Stimulated activated CD4-positive, alpha-beta T cell treated with anti-CD3 and anti-CD28 coated beads, Interleukin-15, amount 100 ng/mL, for 24 hours (primary cell): ENCODE measurements around the gene DCUN1D1.

Experiments used
- DNase-seq: peaks from one replicate; pipeline ENCODE4 v3.0.0-alpha.2; 2020

Gene DCUN1D1

DNA sequence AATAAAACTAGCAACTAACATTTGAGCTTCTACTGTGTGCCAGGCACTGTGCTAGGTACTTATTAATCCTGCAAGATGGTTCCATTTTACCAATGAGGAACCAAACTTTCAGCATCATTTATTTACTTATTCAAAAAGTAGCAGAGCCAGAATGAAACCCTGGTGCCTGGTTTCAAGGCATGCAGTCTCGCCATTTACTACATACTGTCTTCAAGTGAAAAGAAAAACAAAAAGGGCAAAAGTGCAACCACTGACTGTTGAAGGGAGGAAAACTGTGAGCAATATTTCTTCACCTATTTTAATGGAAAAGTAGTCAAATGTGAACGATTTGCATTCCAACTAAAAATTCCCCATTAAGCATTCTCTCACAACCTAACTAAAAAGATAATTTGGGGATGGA lies 8.7 kb downstream of the DCUN1D1 start:
- no peak for DNase-seq

DNA sequence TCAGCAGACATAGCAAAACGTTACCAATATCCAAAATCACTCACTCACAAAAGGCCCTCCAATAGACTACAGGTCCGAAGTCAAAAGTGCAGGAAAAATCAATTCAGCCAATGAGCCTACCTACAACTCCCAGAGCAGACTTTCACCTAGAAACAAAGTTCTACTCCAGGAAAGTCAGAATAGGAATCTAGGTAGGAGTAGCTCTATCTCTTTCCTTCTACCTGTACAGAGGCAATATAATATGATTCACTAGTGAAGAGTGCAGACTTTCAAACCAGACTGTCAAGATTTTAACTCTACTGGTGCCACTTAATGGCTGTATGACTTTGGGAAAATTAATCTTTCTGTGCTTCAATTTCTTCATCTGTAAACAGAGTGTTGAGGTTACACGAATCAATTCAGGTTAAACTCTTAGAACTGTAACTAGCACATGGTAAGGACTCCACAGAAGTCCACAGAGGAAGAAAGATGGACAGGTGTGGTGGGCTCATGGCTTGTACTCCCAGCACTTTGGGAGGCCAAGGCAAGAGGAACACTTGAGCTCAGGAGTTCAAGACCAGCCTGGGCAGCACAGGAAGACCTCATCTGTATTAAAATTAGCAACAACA lies 9.4 kb downstream of the DCUN1D1 start:
- no peak for DNase-seq

DNA sequence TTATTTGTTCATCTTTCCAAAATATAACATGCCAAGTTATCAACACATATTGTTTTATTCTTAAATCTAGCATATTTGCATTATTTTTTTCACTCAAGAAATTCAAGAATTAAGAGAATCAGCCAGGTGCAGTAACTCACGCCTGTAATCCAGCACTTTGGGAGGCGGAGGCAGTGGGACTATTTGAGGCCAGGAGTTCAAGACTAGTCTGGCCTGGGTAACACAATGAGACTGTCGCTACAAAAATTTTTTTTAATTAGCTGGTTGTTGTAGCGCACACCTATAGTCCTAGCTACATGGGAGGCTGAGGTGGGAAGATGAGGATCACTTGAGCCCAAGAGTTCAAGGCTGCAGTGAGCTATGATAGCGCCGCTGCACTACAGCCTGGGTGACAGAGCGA lies 10.5 kb downstream of the DCUN1D1 start:
- no peak for DNase-seq

DNA sequence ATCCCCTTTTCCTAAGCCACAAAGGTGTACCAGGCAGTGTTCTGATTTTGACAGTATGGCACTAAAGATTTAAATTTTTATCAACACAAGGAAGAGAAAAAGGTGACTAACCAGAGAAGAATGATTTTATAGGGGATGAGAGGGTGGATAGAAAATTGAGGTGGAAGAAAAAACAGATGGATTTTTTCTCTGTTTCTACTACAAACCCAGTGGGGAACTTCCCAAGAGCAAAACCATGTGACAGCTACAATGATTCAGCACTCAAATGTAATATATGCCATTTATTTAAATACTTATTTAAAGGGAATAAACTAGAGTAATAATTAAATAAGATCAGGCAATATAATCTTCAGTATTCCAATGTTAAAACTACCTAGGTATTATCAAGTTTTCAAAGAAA lies 11.1 kb downstream of the DCUN1D1 start:
- DNase-seq, result no peak

DNA sequence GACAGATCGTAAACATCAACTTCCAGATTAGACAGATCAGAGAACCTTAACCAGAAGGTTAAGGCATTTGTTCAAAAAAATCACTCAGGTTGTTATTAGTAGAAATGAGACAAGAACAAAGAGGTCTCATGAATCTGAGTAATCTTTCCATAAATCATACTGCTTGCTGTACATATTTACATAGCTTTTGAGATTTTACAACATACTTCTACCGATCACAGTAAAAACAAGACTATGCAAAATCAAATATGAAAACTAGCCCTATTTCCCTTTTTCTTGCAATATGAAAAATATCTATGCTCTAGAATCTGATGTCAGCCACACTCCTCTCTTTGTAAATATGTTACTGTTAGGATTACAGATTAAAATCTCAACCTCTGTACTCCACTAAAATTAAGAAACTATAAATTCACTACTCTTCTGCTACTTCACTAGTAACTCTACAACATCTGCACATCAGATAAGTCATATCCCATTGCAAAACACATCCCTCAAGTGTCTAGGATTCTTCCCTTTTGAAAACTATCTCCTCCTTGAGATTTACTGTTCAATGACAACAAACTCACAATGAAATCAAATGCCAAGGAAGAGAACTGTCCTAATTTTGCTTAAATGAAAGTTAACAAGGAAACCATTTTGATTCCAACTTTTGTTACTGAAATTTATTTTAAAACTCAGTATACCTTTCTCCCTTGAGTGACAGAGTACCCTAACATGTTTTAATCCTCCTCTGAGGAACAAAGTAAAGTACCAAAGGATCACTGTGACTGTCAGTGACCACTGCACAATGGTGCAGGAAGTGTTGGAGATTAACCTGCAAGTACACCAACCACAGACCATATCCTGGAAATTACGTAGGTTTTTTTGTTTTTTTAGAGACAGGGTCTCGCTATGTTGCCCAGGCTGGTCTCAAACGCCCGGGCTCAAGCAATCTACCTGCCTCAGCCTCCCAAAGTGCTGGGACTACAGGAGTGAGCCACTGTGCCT lies 12.8 kb downstream of the DCUN1D1 start:
- DNase-seq, result peak; percentile 17

DNA sequence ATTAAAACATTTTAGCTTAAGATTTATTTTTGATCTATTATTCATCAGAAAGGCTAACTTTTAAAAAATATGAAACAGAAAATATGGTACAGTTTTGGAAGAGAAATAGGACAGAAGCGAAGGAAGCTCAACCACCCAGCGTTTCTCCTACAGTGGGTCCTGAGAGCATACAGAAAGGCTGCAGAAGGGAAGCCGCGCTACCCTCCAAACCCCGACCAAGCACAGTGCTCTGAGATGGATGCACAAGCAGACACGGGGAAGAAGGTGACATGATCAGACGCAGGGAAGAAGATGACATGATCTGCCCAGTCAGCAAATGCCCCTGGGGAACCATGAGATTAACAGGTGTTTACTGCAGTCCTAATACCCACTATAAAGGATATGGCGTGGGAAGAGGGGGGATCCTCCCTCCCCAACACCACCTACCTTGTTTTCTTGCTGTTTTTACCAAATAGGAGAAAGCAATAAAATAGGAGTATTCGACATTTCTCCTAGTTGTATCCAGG lies 14.4 kb downstream of the DCUN1D1 start:
- DNase-seq, result no peak

DNA sequence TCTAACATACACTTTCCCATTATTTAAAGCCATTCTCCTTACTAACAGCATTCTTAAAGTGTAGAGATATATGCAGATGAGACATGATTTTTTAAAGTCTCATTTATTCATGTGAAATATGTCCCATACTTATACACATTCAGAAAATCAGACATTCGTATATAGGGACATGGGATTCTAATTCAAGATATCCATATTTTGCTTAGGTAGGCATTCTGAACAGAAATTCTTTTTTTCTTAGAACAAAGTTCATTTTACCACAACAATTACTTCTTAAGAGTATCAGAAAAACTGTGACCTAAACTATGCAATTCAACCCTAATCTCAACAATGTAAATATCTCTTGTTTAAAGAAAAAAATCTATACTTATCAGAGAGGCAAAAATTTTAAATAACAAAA lies 16.2 kb downstream of the DCUN1D1 start:
- DNase-seq, result no peak

DNA sequence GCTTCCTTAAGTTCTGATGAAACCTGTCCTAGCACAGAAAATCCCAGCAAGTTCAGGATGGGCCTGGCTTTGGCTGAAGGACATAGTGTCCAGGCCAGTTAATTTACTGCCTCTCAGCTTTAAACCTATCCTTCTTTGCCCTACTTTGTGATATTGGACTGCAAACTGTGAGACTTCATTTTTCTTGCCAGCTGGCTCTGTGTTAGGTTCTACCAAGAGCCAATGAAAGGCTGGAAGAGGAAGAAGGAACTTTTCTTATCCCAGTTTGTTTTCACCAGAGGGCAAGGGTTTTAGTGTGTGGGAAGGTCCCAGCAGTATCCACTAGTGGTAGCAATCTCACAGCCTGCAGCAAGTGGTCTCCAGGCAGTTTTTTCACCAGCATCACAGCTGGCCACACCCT lies 18.2 kb downstream of the DCUN1D1 start:
- DNase-seq, result no peak

DNA sequence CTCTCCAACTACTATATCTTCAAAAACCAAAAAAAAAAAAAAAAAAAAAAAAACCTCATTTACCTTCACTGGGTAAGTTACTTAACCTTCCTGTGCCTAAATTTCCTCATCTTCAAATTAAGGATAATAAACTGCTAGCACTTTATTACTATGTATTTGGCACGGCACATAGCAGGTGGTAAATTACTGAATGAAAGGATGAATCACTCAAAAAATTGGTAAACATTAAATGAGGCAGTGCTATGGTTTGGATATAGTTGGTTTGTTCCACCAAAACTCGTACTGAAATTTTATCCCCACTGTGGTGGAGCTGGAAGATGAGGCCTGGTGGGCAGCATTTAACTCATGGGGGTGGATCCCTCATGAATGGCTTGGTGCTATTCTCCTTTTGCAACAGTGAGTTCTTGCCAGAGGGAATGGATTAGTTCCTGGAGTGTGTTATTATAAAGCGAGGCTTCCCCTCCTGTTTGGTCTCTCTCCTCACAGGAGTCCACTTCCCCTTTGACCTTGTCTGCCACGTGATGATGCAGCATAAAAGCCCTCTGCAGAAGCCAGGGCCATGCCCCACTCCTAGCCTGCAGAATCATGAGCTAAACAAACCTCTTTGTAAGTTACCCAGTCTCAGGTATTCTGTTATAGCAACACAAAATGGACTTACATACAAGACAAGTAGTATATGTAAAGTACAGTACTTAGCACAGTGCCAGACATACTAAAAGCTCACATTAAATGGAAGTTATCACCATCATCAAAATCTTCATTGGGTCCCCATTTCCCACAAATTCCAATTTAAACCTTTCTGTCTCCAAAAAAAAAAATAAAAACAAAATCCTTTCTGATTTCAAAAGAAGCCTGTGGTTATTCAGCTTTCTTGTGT lies 20.6 kb downstream of the DCUN1D1 start:
- no peak for DNase-seq

DNA sequence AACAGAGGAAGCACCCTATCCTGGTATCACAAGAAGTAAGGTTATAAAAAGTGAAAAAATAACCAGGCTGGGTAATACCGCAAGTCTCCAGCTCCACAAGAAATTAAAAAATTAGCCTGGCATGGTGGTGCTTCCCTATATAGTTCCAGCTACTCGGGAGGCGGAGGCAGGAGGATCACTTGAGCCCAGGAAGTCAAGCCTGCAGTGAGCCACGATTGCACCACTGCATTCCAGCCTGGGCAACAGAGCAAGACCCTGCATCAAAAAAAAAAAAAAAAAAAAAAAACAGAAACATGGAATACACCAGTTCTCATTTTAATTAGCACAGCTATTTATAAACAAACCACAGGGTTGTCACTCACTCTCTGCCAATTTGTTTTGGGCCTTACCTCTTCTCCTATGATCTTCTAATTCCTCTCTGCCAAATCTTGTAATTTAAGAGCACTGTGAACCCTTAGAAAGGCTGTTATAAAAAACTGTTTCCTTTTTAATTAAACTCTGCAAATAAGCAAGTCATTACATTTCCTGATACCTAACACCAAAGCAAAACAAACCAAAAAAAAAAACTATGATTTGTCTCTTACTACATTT lies 22.6 kb downstream of the DCUN1D1 start:
- no peak for DNase-seq

DNA sequence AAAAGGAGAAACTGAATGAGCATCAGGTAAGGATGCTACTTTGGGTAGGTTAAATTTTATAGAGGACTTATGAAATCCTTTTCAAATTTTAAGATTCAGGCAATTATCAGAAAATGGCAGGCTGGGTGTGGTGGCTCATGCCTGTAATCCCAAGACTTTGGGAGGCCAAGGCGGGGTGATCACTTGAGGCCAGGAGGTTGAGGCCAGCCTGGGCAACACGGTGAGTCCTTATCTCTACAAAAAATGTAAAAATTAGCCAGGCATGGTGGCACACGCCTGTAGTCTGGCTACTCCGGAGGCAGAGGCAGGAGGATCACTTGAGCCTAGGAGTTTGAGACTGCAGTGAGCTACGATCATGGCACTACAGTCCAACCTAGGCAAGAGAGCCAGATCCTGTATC lies 23.1 kb downstream of the DCUN1D1 start:
- DNase-seq, result no peak

DNA sequence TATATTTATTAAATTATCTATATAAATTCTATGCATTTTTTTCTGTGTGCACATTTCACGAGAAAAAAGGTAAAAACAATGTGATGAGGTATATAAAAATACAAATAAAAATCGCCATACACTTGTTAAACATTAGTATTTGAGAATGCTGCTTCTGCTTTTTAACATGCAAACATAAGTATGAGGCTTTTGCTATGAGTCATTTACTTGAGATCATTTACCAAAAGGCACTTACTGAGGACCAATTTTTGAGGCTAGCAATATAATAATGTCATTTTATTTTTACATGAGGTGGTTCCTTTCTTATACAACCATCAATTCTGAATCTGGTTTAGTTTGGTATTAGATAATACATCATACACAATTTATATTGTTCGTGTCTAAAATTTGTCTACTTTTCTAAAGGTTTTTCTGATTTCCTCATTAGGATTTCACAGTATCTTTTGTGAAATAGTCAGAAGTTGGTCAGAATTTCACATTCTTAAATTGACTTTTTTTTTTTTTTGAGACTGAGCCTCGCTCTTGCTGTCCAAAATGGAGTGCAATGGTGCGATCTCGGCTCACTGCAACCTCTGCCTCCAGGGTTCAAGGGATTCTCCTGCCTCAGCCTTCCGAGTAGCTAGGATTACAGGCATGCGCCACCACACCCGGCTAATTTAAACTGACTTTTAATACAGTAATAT lies 25.6 kb downstream of the DCUN1D1 start:
- DNase-seq, result no peak

DNA sequence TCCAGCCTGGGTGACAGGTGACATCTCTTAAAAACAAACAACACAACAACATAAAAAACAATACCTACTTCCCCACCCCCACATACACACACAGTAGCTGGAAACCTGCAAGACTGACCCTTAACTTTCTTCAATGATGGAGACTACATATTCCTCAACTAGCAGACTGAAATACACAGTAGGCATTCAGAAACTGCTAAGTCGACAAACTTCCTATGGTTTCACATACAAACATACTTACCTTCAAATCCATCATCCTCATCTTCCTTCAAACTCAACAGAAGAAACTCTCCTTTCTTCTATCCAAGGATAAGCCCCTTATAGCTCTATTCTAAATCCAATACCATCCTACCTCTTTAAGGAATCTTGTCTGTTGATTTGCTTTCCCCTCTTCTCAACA lies 30.6 kb downstream of the DCUN1D1 start:
- DNase-seq, result no peak

DNA sequence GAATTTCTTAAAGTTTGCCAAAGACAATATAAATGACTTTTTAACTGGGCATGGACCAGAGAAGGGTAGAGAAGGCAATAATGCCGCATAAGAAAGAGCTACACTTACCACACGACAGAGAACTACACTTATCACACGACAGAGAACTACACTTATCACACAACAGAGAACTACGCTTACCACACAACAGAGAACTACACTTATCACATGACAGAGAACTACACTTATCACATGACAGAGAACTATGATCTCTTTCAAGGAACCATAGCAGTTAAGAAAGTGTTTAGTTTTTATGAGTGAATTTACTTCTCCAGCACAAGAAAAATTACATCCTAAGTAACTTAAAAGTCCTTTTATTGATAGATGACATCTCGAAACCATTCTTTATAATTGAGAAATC lies 32.0 kb downstream of the DCUN1D1 start:
- DNase-seq, result no peak

DNA sequence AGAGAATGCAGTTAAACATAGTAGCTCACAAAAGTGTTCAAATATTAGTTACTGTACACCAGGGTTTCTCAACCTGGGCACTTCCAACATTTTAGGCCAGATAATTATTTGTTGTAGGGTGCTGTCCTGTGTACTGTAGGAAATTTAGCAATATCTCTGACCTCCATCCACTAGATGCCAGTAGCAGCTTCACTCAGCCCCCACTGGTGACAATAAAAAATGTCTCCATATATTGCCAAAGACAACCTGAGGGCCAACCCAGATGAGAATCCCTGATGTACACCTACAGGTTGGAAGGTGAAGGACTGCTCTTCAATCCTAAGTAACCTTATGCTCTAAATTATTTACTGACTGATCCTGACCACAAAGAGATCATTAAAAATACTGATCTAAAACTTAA lies 32.5 kb downstream of the DCUN1D1 start:
- no peak for DNase-seq

DNA sequence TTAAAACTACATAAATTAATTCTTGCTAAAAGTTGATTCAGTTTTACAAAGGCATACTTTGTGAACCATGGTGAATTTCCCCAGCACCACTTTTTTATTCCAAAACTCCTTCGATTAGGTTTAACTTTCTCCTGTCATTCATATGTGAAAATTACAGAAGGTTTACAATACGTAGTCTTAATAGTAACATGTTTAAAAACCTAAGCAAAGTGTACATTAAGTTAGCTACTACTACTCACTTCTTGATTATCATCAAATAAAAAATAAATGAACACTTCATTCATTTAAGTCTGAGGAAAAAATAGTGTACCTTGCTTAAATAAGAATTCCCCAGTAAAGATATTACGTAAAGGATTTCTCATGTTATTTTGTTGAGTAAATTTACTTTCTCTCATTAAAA lies 38.6 kb downstream of the DCUN1D1 start:
- DNase-seq, result no peak

DNA sequence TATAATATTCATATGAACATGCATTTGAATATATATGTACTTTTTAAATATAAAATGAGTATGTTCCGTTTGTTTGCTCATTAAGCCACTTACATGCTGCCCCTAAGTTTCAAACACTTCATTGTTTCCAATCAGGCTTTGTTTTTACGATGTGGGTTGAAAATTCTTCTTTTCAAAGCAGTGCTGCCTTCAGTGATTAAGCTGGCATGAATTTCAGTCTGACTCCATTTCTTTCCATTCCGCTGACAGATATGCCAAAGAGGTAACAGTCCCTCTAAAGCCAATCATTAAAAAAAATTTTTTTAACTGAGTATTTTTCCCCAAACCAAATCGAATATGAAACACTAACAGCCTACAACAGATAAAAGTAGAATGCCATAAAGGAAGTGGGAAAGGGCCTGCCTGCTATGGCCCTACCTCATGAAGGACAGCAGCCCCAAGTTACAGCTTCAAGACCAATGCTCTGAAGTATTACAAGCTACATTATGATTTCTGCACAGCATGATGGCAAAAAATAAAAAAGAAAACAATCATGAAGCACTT lies 40.0 kb downstream of the DCUN1D1 start:
- DNase-seq, result no peak

DNA sequence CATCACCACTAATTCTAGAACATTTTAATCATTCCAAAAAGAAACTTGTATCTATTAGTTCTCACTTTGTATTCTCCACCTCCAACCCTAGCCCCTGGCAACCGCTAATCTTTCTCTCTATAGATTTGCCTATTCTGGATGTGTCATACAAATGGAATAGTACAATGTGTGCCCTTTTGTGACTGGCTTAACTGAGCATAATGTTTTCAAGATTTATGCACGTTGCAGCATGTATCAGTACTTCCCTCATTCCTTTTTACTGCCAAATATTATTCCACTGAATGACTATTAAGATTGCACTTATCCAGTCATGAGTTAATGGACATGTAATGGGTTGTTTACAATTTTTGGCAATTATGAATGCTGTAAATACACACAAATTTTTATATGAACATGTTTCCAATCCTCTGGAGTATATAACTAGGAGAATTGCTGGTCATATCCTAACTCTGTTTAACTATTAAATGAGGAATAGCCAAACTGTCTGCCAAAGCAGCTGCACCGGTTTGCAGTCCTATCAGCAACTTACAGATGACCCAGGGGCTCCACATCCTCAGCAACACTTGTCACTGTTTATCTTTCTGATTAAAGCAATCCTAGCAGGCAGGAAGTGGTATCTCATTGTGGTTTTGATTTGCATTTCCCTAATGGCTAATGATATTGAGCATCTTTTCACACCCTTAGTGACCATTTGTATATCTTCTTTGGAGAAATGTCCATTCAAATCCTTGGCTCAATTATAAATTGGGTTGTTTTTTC lies 42.9 kb downstream of the DCUN1D1 start:
- DNase-seq, result no peak

DNA sequence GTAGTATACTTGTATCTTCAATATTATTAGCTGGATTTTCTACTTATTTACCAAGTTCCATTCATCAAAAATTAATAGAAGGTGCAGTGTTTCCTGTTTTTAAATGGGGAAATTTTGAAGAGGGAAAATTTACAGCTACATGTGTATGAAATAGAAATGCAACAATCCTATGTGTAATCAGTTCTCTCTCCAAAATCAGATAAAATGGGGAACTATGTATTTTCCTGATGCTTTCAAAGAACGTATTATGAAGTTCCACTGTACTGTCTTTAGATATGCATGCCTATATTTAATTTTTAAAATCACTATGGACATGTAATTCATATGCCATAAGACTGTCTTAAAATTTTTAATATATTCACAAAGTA lies 43.4 kb downstream of the DCUN1D1 start:
- no peak for DNase-seq

DNA sequence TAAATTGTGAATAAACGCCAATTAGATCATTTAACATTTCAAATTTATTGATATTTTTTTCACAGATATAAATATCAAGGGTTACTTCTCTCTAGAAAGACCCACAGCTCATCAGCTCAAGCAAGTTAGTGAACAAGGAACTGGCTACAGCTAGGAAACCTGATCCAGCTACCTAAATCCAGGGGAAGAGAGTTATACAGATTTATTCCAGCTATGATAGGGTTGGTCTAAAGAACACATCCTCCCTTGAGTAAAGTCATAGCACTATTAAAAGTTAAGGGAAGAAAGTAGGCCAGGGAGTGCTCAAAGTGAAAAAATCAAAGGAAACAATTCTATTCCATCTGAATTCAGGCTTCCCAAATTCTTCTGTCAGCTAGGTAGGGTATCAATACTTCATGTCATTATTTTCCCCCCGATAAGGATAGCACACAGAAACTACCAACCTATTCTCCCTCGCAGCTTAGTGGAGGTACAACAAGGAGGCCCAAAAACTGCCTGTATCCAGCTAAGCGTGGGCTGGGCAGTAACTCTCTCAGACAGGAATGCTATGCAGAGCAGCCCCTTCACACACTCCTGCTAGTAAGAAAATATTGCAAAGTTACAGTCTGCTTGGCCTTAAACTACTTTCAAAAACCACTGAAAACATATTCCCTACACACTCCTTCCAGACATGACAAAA lies 44.0 kb downstream of the DCUN1D1 start:
- no peak for DNase-seq

DNA sequence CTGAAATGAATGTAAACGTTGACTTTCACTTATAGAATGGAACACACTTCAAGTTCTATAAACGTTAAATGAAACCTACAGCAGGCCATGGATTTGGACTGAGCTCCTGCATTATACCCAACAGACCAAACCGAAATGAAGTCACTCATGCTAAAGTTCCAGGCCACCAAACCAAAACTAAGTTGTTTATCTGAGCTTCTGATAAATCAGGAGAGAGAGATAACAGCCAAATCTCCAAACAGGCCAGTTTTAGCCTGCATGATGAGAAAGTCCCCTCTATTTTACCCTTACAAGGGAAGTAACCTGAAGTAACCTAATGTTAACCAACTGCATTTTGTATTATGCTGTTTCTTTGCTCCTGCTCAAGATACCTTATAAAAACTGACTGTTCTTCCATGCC lies 44.5 kb downstream of the DCUN1D1 start:
- no peak for DNase-seq
